Aorta (tissue), 5 donors: ENCODE results near the gene ZFYVE27. TPM values are rescaled to one million over a fixed set of nuclear protein-coding genes. Genes with fewer than 3 reads are reported as not detected.

Experiments used
- ATAC-seq: fragments of 200-7000 bp; cut with Tn5 transposase; one replicate; pipeline ENCODE4 v1.9.1; 2022; ENCODE audit warnings: moderate library complexity; ENCODE audit not compliant: low FRiP score
- DNase-seq, 2 donors: peaks; one replicate each; pipeline ENCODE4 v3.0.0-alpha.2; 2020
- H3K27ac ChIP-seq, 2 donors: one replicate each; pipeline ENCODE4 v1.5.1; 2013; ENCODE audit warnings: low read length in 2 of 2, mild to moderate bottlenecking in 2 of 2, moderate library complexity in 2 of 2, control low read depth in 1 of 2, inconsistent platforms in 1 of 2, low read depth in 1 of 2
- H3K27me3 ChIP-seq, 2 donors: one replicate each; pipeline ENCODE4 v1.6.1; 2013; ENCODE audit warnings: control low read depth in 1 of 2, low read length in 1 of 2, mild to moderate bottlenecking in 1 of 2, moderate library complexity in 1 of 2; ENCODE audit not compliant: insufficient read depth in 2 of 2, control insufficient read depth in 1 of 2
- H3K36me3 ChIP-seq, 2 donors: one replicate each; pipeline ENCODE4 v1.6.1; 2013; ENCODE audit warnings: control low read depth in 1 of 2, low read length in 1 of 2, mild to moderate bottlenecking in 1 of 2; ENCODE audit not compliant: insufficient read depth in 2 of 2, control insufficient read depth in 1 of 2
- H3K4me1 ChIP-seq, 2 donors: one replicate each; pipeline ENCODE4 v1.6.1; 2013; ENCODE audit warnings: low read length in 2 of 2, control low read depth in 1 of 2, mild to moderate bottlenecking in 1 of 2, moderate library complexity in 1 of 2; ENCODE audit not compliant: insufficient read depth in 2 of 2, control insufficient read depth in 1 of 2
- H3K4me3 ChIP-seq, 2 donors: one replicate each; pipeline ENCODE4 v1.5.1; 2013; ENCODE audit warnings: low read length in 2 of 2, control low read depth in 1 of 2, mild to moderate bottlenecking in 1 of 2
- H3K9me3 ChIP-seq: one replicate; pipeline ENCODE4 v1.6.1; 2013; ENCODE audit warnings: mild to moderate bottlenecking, low read length; ENCODE audit not compliant: control insufficient read depth
- WGBS, 2 donors: extraction: QIAGEN DNeasy Blood & Tissue Kit; methylation state at CpG; one replicate each; pipeline ENCODE4 v1.1.7; 2013; 5-methylcytosine and 5-hydroxymethylcytosine counted together
- intact Hi-C, 2 donors: fragments of 100-400 bp; cut with DNase I; formaldehyde crosslinking; loops; one replicate each; pipeline versions ENCODE4 v1.14.2 to v1.15.0; 2022
- polyA plus RNA-seq, 2 donors: library from polyadenylated mRNA; stranded (reverse); fragments of 200-250 nt; gene quantifications; one replicate each; pipeline ENCODE4 v1.2.3, GENCODE V29; 2013
- total RNA-seq, 2 donors: library from RNA; stranded (reverse); fragmentation: NEBNext Ultra II Directional; extraction: Animal tissue kit (Norgen Biotek cat#: 25700); gene quantifications; one replicate each; pipeline ENCODE4 v1.2.1, GENCODE V29; 2021
- donor health status: healthy with polysubstance abuse.
- donor health status: Bipolar disorder and iron deficiency.
- donor health status: DM: no; HTN: no; CAD: no.
- donor health status: DM: no; HTN: no; CAD: no.
- donor health status: DM: yes; HTN: yes; CAD: no.

The ZFYVE27 gene
- total and polyA plus RNA-seq, 4 donors = 6.1 to 33.2 (median 23.8) TPM

DNA sequence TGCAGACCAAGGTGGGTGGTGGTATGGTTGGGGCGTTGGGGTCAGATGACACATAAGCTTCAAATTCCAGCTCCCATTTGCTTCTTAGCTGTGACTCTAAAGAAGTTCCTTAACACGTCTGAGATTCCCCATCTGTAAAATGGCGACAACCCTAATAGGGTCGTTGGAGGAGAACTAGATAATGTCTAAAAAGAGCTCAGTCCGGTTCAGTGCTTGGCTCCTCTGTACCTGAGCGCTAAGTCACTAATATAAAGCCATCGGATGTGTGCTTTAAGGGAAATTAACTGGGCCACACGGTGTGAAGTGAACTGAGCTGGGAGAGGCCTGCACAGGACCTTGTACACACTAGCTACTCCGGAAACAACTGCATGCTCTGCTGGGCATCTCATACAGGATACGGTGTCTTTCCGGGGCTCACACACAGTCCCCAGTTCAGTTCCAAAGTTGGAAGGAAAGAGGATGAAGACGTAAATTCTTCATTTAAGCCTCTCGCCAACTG is 476 bp upstream of the ZFYVE27 start:
- intact Hi-C loops = no loop called here
- H3K4me3 ChIP-seq = no peak overlapping the region
- no peaks in the 10 kb centered on the region for H3K9me3 ChIP-seq
- DNase-seq (peak in 1 of 2 donors; percentile 10), ATAC-seq (peak; percentile 3)
- no peak overlapping the region for H3K27ac ChIP-seq
- 66 to 68% methylated on average over 13 of the region's 13 CpGs for WGBS, 2 donors
- no peaks in the 10 kb centered on the region for H3K27me3 ChIP-seq
- no peaks in the 10 kb centered on the region for H3K4me1 ChIP-seq
- H3K36me3 ChIP-seq = peaks cover 0 to 2% of the 10 kb centered on the region in 2 donors

GRCh38 chr10:97737770-97738265 is 890 bp downstream of the ZFYVE27 start:
- DNase-seq (peak in 1 of 2 donors; percentile 0), ATAC-seq (no peak)

DNA sequence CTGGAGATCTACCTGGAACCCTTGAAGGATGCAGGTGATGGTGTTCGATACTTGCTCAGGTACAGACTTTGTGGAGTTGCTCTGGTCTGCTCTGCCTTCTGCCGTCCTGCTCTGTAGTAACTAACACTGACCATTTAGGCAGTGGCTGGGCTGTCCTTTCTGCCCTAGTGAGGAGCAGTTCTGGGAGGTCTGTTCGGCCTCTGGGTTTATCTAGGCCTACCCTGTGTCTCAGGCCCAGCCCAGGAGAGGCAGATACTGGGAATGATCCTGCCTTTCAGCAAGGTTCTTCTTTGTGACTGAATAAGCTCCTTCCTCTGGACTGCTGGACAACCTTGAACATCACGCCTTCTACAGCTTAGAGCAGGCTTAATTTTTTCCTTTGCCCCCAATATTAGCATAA is 1.7 kb downstream of the ZFYVE27 start:
- Histone ChIP-seq H3K36me3 (peaks cover 0 to 4% of the 10 kb centered on the region in 2 donors), H3K9me3 (no peaks in the 10 kb centered on the region), H3K4me1 (no peaks in the 10 kb centered on the region), H3K27me3 (no peaks in the 10 kb centered on the region), H3K27ac (no peak overlapping the region), H3K4me3 (no peak overlapping the region)
- DNase-seq (peak in 1 of 2 donors; percentile 38), ATAC-seq (no peak)
- intact Hi-C loops = no loop called here
- WGBS, 2 donors = 83 to 90% methylated on average over 4 of the region's 4 CpGs

More at GRCh38 chr10:97737770-97738265, 890 bp downstream of the ZFYVE27 start:
- intact Hi-C loops = no loop called here
- Histone ChIP-seq H3K27ac (peak overlapping the region in 1 of 2 donors; percentile 56), H3K4me3 (peak overlapping the region; percentile 38 to 62), H3K27me3 (no peaks in the 10 kb centered on the region), H3K36me3 (peaks cover 0 to 2% of the 10 kb centered on the region in 2 donors), H3K9me3 (no peaks in the 10 kb centered on the region), H3K4me1 (no peaks in the 10 kb centered on the region)
- WGBS, 2 donors = 26 to 27% methylated on average over 14 of the region's 14 CpGs

- 86 to 88% methylated on average over 2 of the region's 2 CpGs for WGBS, 2 donors
- Histone ChIP-seq H3K4me1 (no peaks in the 10 kb centered on the region), H3K36me3 (peaks cover 0 to 5% of the 10 kb centered on the region in 2 donors), H3K27me3 (no peaks in the 10 kb centered on the region), H3K27ac (no peak overlapping the region), H3K4me3 (no peak overlapping the region), H3K9me3 (no peaks in the 10 kb centered on the region)
- intact Hi-C loops = no loop called here
- DNase-seq (peak in 1 of 2 donors; percentile 10), ATAC-seq (no peak)
These were observed 3.7 kb downstream of the ZFYVE27 start for GRCh38 chr10:97740613-97741012.

- Histone ChIP-seq H3K4me3 (no peak overlapping the region), H3K4me1 (no peaks in the 10 kb centered on the region), H3K27ac (no peak overlapping the region), H3K9me3 (no peaks in the 10 kb centered on the region), H3K36me3 (peaks cover 5 to 6% of the 10 kb centered on the region in 2 donors), H3K27me3 (no peaks in the 10 kb centered on the region)
- DNase-seq (peak in 1 of 2 donors; percentile 10), ATAC-seq (no peak)
- intact Hi-C loops = no loop called here
- 78 to 81% methylated on average over 10 of the region's 10 CpGs for WGBS, 2 donors
These were observed 6.4 kb downstream of the ZFYVE27 start for GRCh38 chr10:97743169-97743943.

DNA sequence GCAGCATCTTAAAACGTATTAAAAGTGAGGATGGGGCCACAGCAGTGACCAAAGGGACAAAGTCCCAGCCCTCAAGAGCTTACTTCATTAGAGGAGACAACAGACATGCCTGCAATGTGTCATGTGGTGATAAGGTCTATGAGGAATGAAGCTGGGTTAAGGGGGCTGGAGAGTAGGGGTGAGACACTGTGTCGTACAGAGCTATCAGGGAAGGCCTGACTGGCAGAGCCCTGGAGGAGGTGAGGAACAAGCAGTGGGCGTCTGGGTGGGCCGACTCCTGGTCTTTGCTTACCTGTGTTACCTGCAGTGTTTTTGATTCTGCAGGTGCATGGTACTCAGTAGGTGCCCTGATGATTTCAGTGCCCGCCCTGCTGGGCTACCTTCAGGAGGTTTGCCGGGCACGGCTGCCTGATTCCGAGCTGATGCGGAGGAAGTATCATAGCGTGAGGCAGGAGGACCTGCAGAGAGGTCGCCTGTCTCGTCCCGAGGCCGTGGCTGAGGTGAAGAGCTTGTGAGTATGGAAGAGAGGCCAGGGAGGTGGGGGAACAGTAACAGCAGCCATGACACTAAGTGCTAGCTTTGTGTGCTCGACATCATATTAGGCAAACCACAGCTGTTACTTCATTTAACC is 7.6 kb downstream of the ZFYVE27 start:
- DNase-seq (peak in 1 of 2 donors; percentile 63), ATAC-seq (no peak)
- intact Hi-C loops = no loop called here
- Histone ChIP-seq H3K27ac (no peak overlapping the region), H3K4me3 (no peak overlapping the region), H3K27me3 (no peaks in the 10 kb centered on the region), H3K4me1 (no peaks in the 10 kb centered on the region), H3K9me3 (no peaks in the 10 kb centered on the region), H3K36me3 (peaks cover 6% of the 10 kb centered on the region in 2 donors)
- WGBS, 2 donors = 94% methylated on average over 15 of the region's 15 CpGs

DNA sequence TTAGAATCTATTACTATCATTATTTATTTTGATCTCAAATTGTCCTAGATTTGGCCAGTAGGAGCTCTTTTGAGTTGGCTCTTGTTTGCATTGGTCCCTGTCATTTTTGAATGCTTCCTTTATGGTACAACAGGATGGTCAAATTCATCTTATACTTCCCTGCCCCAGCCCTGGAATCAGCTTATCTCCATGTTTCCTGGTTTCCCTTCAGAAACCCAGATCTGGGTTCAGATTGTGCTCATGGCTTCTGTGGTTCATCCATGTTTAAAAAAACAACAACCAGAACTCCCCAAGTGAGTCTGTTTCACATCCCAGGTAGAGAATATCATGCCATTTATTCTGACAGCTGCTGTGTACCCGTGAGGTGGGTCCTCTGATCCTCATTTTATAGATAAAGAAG is 10.6 kb downstream of the ZFYVE27 start:
- no peaks in the 10 kb centered on the region for H3K4me1 ChIP-seq
- no peaks in the 10 kb centered on the region for H3K9me3 ChIP-seq
- H3K4me3 ChIP-seq = no peak overlapping the region
- intact Hi-C loops = no loop called here
- H3K27me3 ChIP-seq = no peaks in the 10 kb centered on the region
- DNase-seq = no peak
- WGBS, 2 donors = 88 to 89% methylated on average over 1 of the region's 1 CpG
- H3K27ac ChIP-seq = no peak overlapping the region
- no peak for ATAC-seq
- peaks cover 6 to 9% of the 10 kb centered on the region in 2 donors for H3K36me3 ChIP-seq

GRCh38 chr10:97748116-97748515 is 11.2 kb downstream of the ZFYVE27 start:
- Histone ChIP-seq H3K36me3 (peaks cover 6 to 9% of the 10 kb centered on the region in 2 donors), H3K4me3 (no peak overlapping the region), H3K27me3 (no peaks in the 10 kb centered on the region), H3K4me1 (no peaks in the 10 kb centered on the region), H3K27ac (no peak overlapping the region), H3K9me3 (no peaks in the 10 kb centered on the region)
- WGBS, 2 donors = 77 to 80% methylated on average over 10 of the region's 10 CpGs
- DNase-seq (peak in 1 of 2 donors; percentile 43), ATAC-seq (no peak)
- intact Hi-C loops = no loop called here
